KG1 (cell line): ENCODE data around the gene RAD51B.
"Not testable (repeated sequence)": the region's sequence is repeated elsewhere in the genome, so short reads cannot be mapped to it uniquely, and the experiment has no call there.

Source experiments
- DNase-seq: peaks from one replicate; lab custom pipeline; 2025; lab: John Stamatoyannopoulos, UW

The RAD51B gene

DNA sequence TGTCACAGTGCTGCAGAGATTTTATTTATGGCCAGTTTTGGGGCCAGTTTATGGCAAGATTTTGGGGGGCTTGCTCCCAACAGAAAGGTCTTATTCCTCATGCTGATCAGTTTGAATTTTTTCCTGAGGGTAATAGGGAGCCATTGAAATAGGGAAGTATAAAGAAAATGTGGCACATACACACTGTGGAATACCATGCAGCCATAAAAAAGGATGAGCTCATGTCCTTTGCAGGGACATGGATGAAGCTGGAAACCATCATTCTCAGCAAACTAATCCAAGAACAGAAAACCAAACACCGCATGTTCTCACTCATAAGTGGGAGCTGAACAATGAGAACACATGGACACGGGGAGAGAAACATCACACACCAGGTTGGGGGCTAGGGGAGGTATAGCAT, 483.4 kb downstream of the RAD51B start:
- not testable (repeated sequence) for DNase-seq

DNA sequence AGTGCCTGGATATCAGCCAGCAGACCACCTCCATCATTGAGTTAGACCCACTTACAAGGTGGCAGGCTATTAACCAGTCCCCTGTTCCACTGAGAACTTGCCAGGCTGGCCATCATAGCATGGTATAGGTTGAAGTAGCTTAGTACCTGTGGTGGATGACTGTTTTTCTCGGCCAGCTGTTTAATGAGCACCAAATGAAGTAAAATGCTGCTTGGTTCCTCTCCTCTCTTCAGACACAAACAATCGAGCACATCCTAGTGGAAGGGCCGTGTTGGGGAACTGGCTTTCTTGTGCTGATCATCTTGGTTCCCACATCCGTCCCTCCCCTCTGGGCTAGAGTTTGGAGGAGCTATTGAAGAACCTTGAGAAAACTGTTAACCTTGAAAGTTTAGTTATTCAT, 486.2 kb downstream of the RAD51B start:
- no peak for DNase-seq

DNA sequence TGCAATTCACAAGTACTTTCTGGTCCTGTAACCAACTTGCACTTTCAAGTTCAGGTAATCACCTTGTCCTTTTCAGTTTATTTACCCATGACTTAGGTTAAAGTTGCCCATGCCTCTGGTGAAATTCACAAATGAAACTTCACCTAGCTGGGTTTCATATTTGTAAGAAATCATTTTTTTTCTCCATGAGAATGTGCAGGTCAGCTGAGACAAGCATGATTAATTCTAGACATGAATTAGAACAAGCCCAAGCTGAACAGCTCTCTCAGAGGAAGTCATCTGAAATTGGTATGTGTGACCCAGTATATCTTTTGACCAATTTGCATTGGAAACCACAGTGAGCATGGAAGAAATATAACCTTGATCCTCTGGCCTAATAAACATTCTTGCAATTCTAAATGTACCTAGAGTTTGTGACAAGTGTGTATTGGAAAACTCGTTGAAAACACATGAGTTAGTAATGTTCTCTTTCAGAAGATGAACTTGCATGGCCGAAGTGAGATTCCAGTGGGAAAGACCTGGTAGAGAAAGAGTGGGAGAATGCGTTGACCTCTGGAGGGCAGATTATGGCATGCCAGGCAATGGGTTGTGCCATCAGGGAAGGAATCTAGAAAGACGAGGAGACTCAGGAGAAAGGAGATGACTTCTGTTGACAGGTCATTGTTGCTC, 486.8 kb downstream of the RAD51B start:
- DNase-seq = no peak

DNA sequence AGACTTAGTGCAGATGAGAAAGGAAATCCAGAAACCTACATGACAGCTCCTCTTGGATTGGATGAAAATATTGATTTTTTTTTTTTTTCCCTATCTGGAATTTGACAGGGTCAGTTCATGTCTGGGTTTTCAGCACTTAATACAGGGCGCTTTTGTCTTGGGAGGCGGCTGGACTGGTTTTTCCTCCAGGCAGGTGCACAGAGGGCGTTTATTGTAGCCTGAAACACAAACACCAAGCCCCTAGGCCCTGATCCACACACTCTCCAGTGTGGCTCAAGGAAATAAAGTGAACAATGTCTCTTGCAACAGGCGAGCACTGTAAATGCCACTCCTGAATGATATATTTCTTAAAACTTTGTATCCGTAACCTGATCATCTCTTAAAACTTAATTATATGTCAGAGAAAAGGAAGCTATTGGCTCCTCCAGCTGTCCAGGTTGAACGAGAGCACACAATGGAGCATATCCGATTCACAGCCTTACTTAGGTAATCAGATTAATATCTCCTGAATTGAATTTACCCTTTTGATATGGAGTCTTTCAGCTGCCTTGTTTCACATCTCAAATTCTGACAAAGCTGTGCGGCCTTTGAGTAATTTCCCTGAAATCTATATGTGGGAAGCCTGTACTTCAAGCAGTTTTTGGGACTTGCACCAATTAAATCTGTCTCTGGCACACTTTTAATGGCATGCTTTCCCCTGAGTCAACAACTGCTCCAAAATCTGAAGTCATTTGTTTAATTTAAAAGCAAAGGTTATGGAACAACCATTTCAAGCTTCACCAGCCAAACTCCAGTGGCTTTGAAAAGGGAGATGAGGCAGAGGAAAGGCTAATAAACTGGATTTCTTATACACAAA, 487.6 kb downstream of the RAD51B start:
- DNase-seq = no peak

DNA sequence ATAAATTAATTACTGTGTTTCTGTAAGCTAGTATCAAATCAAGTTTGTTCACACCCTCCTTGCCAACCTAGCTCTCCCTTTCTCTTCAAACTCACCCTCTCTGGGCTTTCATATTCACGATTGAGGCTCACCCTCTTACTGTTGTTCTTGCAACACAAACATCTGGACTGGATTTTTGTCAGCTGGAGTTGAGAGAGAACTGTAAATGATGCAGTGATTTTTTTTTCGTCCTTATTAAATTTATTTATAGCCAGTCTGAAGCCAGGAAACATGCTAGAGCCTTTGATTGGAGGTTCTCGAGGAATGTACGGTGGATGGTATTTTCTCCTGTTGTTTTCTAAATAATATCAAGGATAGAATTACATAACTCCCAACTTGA, 488.2 kb downstream of the RAD51B start:
- no peak for DNase-seq

DNA sequence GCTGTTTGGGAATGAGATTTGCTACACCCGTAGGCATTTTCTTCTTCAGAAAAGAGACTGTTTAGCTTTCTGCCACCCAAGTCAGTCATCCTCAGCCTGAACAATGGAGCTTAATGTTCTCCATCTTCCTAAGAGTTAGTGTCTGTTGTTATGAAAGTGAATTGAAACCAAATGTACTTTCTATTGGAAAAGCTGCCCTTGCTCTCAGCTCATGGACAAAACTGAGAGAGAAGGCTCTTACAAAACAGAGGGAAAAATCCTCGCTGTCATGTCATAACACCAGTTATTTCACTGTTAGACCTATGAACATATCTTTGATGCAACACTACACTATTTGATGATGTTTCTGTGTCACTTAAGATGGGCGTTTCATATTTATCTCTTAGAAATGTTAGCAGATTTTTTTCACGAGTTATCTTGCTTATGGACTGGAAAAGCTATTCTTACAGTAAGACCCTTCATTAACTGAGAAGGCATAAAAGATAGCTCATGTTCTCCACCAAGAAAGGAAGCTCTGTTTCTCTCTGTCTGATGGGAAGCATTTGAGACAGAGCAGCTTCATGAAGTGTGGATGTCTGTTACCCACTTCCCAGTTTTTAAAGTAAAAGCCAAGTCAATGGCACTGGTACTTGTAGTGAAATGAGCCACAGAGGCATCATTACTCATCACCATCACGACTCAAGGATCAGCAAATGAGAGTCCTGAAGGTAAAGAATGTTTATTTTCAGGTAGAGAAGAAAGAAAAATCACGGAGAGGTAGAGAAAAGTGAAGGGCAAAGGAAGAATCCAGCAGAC, 489.3 kb downstream of the RAD51B start:
- no peak for DNase-seq

DNA sequence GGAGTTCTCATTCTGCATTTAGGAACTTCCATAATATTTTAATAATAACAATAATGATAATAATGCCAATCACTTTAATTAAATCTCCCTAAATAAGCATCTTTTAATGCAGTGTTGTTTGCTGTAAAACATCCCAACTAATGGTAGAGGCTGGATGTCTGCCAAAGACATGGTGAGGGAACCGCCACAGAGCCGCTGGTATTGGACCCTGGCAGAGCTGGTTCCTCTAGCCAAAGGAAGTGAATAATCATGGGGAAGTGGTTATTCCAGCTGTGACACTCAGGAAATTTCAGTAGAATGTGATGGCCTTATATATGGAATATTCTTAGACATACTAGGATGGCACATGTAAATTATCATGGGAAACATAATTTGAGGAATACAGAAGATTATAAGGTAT, 490.0 kb downstream of the RAD51B start:
- no peak for DNase-seq

DNA sequence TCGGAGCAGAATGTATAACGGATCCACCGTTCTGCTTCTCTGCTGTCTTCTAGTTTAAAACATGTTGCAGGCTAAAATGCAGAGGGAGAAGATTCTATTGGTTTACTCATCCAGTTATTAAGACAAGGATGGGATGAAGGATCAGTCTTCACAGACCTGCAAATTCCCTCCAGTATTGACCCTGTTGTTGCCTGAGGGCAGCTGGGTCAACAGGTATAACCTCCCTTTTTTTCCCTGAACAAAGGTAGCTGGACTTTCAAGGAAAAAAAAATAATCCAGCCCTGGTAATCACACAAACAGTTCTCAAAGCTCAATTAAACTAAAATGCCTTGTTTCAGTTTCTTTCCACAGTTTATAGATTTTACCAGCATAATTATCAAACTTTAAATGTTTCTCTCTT, 492.7 kb downstream of the RAD51B start:
- no peak for DNase-seq

DNA sequence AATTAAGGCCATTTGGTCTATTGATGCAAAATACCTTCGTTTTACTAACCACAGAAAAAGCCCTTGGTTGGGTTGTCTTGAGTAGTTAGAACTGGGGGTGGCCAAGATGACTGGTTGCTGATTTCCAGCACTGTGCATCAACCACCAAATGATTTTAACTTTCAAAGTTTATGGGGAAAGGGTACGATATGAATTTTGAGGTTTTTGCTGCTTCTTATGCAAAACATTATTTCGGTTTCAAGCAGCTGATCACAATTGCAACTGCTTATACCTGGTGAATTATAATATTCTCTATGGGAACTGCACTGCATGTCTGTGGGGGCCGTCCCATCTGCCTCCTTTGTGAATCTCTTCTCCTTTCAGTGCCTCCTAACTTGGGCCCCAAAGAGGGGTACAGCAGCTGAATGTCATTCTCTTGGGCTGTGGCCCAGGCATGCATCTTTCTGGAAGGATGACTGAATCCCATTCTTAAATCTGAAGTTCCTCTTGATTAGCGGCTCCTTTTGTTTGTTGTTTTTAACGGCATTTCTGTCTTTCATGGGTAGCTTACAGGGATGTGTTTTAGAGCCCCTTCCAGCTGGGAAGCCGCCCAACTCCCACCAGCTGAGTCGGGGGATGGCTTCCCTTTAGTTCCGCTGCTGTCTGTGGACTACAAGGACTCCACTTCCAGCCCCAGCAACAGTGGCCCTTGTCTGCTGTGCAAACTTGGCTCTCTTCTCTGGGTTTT, 493.5 kb downstream of the RAD51B start:
- DNase-seq = no peak

DNA sequence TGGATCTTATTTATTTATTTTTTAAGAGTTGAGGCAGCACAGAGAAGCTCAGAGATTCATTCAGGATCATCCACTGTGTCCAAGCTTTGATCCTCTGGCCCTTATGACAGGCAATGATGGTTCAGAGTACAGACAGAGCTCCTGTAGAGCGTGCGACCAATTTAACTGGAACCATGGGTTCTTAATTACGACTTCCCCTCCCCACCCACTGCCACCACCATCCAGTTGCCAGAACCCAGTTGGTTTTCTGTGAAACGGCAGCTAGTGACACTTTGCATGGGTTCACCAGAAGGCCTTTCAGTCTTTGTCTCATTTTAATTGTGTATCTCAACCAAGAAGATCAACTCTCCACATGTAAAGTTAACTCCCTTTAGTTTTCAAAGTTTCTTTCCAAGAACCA, 495.1 kb downstream of the RAD51B start:
- DNase-seq = no peak

DNA sequence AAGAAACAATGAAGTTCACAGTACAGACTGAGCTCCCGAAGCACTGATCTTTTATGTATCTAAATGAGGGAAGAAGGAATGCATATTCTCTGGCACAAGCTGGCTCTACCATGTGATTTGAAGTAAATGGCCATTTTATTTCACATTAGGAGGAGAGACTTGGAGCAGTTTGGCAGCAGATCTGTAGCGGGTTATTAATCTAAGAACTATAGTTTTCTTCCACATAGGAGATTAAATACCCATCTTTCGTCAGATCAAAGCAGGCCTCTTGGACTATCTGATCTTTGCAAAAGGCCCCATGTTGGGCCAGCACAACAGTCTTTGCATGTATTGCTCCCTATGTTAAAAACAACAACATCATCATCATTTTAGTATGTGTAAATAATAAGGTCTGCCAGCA, 495.5 kb downstream of the RAD51B start:
- DNase-seq = no peak

DNA sequence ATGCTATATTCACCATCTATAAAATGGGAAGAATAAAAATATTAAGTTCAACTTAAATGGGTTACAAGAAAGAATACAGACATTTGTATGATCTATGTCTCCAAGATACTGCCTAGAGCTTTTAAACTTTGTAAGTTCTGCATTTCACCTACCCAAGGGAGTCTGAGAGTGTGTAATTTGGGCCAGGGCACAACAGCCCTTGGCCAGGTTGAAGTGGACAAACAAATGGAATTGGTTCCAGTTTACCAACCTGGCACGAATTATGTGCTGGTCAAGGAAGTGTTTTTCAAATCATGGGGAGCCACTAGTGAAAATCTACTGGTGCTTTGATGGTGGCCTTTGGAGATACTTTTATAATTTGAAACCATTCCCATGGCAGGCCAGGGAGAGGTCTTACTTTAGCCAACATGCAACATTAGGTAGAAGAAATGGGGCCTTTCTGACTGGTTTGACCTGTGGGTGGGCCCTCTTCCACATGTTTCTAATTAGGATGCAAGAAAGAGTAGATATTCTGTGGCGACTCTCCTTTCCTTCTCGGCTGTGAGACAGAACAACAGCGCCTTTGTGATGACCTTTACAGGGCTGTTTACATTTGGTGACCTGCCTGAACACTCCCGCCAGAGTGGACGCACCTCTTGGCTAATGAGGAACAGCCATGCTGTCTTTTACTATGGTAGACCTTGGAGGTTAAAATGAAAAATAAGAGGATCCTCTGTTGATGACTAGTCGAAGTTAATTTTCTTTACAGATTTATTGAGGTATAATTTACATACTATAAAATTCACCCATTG, 496.7 kb downstream of the RAD51B start:
- DNase-seq = no peak

DNA sequence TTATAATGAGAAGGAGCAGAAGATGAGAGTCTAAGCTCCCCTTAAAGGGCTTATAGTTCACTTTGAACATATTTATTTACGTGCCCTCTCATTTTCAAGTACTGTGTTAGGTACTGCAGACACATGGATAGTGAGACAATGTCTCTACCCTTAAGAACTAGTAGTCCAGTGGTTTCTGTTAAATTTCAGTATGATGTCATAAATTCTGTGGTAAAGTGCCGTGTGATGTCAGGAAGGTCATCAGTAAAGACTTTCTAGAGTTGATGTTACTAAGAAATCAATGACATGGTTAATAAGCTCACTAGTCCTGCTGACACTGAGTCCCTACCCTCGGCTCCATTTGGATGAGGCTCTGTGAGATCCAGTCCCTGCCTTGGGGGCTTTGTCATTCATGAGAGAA, 497.7 kb downstream of the RAD51B start:
- DNase-seq = no peak

DNA sequence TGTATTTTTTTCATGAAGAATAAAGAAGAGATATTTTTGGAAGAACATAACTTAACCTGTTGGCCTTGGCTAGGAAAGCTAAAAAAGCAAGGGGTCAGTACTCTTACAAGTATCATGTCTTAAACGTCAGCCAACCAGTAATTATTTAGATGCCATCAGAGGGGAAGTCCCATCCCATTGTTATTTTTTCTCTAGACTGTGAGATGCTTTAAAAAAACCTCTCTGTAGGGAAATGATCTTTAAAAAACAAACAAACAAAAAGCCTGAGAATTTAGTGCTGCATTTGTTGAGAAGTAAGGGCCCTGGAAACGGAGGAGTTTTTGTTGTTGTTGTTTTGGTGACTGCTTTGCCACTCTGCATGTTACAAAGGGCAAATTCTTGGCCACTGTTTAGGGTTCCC, 499.2 kb downstream of the RAD51B start:
- DNase-seq = no peak

DNA sequence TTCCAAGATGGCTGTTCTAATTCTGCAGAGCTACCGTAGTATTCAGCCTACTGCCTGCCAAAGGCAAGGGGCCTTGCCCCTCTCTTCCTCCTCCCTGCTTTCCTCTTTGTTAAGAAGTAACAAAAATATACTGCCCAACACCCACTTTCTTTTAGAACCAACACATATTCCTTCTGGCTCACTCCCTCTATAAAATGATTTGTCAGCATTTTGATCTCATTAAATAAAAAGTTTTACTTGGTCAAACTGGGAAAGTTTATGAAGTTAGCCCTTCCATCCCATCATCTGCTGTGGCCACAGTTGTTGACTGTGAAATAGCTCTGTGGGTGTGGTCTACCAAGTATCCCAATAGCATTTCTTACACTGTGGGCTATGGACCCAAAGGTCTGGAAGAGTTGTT, 500.9 kb downstream of the RAD51B start:
- no peak for DNase-seq

DNA sequence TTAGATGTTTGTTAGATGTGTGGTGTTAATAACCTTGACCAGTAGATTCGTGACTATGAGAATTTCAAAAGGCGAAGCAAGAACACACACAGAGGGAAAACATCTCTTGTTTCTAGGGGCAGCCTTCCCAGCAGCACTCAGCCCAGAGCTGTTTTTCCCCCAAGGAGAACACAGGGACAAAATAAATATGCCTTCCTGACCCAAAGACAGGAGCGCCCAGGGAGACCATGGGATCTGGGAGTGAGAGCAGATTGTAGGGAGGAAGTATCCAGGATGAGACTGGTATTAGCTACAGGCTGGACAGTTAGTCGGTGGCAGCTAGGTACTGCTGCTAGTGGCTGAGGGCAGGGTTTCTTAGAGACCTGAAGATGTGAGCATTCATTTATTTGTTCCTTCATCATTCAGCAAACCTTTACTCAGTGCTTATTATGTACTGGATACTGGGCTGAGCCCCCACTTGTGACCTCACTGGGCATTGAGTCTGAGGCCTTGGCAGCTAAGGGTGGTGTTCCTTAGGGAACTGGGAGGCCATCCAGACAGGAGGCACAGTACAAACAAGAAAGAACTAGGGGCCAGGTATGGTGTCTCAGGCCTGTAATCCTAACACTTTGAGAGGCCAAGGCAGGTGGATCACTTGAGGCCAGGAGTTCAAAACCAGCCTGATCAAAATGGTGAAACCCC, 503.5 kb downstream of the RAD51B start:
- DNase-seq = no peak

DNA sequence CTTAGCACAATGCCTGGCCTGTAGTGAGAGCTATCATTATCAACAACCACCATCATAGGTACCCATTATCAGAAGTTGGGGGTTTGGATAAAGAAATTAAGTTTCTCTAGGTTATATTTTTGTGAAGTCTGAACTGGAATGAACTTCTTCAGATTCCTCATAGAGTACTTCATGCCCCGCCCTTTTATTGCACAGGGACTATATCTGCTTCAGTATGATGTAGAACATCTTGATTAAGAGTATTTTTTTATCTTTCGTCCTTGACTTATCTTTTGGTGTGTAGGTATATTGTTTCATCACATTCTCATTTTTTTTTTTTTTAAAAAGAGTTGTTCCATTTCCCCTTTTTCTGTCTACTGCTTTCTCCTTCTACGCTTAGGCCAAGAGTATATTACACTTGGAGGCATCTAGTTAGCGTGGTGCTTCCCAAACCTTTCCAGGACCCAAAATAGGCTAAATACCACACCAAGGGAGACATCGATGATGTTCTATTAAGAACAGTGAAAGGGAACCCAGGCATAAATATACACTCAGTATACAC, 505.8 kb downstream of the RAD51B start:
- DNase-seq = no peak

DNA sequence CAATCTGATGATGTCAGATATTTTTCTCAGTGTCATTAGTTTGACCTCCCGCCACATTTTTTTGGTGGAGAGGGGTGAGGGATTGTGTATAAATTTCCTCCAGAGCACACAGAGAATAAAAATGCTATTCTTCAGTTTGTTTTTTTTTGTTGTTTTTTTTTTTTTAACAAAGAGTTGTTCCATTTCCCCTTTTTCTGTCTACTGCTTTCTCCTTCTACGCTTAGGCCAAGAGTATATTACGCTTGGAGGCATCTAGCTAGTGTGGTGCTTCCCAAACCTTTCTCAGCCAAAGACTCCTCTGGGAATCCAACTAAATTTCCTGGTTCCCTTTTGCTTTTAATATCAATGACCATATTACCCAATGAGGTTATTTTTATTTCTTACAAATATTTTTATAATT, 507.7 kb downstream of the RAD51B start:
- DNase-seq = no peak

DNA sequence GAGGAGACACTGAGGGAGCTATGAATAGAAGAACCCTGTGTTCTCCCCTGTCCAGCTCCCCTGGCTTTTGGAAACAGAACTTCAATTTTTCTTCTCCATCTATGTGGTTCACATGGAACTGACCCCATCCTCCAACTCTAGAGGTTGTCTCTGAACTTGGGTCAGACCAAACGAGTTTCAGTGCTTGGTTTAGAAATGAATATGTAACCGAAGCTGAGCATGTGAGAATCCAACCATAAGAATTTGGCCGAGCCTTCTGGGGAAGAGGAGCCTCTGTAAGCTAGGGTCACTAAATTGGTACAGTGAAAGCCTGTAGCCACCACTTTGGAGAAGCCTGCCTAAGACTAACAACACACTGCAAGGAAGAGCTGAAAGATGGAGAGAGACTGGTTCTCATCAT, 508.9 kb downstream of the RAD51B start:
- no peak for DNase-seq

DNA sequence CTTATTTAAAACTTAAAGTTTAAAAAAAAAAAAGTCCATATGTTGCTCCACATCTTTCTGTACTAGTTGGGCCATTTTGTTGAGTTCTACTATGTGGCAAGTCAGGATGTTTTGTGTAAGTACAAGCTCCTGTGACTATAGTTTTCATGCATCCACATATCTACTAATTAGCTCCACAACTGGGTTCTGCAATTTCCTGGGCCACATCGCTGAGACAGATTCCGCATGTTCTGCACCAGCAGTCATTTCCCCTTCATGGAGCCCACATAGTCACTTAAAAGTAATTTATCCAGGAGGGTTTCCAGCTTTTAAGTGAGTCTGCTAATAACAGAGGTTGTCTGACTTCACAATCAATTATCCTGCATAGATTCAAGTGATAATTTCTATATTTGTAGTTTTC, 511.8 kb downstream of the RAD51B start:
- no peak for DNase-seq

DNA sequence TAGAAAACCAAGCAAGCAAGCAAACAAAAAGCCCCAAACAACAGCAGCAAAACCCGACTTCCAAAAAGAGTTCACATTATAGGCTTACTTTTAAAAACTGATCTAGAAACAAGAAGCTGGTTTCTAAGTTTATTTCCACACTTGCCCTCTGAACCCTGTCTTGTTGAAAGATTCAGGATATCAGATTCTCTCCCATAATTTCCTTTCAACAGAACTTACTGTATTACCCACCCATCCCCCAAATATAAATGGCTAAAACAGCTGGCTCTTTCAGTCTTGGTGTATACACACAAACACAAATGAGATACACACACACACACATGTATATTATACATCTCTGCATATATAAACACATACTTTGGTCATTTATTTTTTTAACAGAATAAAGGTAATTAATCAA, 512.4 kb downstream of the RAD51B start:
- DNase-seq = no peak
